M059J (cell line): ENCODE measurements around the gene SYCE1. TPM values are rescaled to one million over a fixed set of nuclear protein-coding genes. Genes with fewer than 3 reads are reported as not detected.

Experiments used
- DNase-seq: peaks from one replicate; pipeline ENCODE4 v3.0.0-alpha.2; 2012; ENCODE audit warnings: low read depth
- total RNA-seq: library from RNA; depleted of rRNA; stranded (reverse); fragments of >200 nt; shearing (Covaris generic); gene quantifications from 2 replicates; pipeline ENCODE4 v1.2.3, GENCODE V29; 2014; rRNA removed

Gene SYCE1
- total RNA-seq, 1 experiment from 2014 or later, result not detected

DNA sequence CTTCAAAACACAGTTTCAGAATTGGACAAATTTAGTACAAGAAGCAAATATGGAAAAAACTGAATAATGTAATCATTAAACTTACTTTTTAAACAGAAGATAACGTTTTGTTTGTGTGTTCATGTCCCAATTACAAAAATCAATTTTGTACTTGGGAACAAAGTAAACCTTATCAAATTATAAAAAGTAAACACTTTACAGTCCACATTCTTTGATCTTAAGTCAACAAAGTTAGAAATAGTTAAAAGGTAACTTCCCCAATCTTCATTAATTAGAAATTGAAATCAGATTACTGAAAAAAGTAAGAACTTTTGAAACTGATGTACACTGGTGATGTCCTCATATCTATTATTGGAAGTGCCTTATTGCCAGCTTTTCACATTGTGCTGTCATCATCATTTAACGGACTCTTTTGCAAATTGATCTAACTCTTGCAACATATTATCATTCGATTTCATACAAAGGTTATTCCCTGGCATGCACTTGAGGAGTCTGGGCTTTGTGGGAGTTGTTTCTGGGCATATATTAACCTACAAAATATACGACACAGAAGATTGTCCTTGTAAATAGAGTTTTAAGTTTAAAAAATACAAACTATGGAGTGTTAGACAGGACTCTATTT is 53.4 kb downstream of the SYCE1 start:
- DNase-seq, result no peak

DNA sequence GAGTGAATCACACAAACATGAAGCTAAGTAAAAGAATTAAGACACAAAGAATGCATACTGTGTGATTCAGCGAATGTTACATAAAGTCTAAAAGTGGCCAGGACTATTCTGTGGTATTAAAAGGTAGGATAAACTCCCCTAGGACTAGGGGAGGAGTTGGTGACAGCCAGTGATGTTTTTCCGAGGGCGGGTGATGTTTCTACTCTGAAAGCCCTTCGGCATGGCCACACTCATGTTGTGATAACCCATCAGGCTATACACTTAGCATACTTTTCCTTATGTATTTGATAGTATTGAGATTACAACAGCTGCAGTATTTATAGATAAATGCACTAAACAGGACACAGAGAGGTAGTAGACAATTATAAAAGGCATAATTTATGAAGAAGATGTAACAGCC is 54.0 kb downstream of the SYCE1 start:
- no peak for DNase-seq

GRCh38 chr10:133509700-133510099 is 55.7 kb downstream of the SYCE1 start:
- no peak for DNase-seq

Other genes starting within 250 kb of the SYCE1 start
- gene CALY, start 228.7 kb downstream of the SYCE1 start, total RNA-seq, result not detected in 2 replicates
- not detected in 2 replicates for gene PRAP1, start 218.2 kb downstream of the SYCE1 start, total RNA-seq
- gene FUOM, start 207.6 kb downstream of the SYCE1 start, total RNA-seq, result 0.27 and 6.5 TPM in 2 replicates
- 108 and 121 TPM in 2 replicates for gene ECHS1, start 192.2 kb downstream of the SYCE1 start, total RNA-seq
- gene PAOX, start 186.3 kb downstream of the SYCE1 start, total RNA-seq, result 2.1 and 4.0 TPM in 2 replicates
- 22.4 and 26.8 TPM in 2 replicates for gene MTG1, start 171.4 kb downstream of the SYCE1 start, total RNA-seq
- gene SPRN, start 141.0 kb downstream of the SYCE1 start, total RNA-seq, result not detected in 2 replicates
- gene SCART1, start 111.6 kb downstream of the SYCE1 start, total RNA-seq, result 0.20 TPM in 2 replicates
- 0.42 TPM in 1 of 2 replicates, not detected in the other for gene CYP2E1, start 38.2 kb downstream of the SYCE1 start, total RNA-seq
- gene FRG2B, start 61.2 kb upstream of the SYCE1 start, total RNA-seq, result not detected in 2 replicates